Stimulated activated effector memory CD8-positive, alpha-beta T cell treated with anti-CD3 and anti-CD28 coated beads, Interleukin-12 subunit alpha, Interleukin-12 subunit beta, amount 100 ng/mL, for 72 hours (primary cell): ENCODE results near the gene TNFSF8.
A peak's percentile ranks its signal among the peaks of the same experiment; 100 is the strongest.

Experiments used
- ATAC-seq: fragments of 150-1000 bp; cut with Tn5 transposase; 2 replicates; pipeline ENCODE4 v1.10.0; 2021
- DNase-seq, 2 donors: peaks; one replicate each; pipeline ENCODE4 v3.0.0; 2021 to 2022; ENCODE audit warnings: low spot score in 2 of 2
- H3K27ac Mint-ChIP-seq: one replicate; pipeline ENCODE4 v1.8.0; 2022; ENCODE audit warnings: mild to moderate bottlenecking, mixed read lengths
- H3K36me3 Mint-ChIP-seq: one replicate; pipeline ENCODE4 v1.8.0; 2022; ENCODE audit warnings: mild to moderate bottlenecking, mixed read lengths
- H3K4me1 Mint-ChIP-seq: one replicate; pipeline ENCODE4 v1.8.0; 2022; ENCODE audit warnings: mixed read lengths
- H3K4me3 Mint-ChIP-seq: one replicate; pipeline ENCODE4 v1.8.0; 2022; ENCODE audit warnings: mild to moderate bottlenecking, mixed read lengths
- H3K9me3 Mint-ChIP-seq: one replicate; pipeline ENCODE4 v1.8.0; 2022; ENCODE audit warnings: mixed read lengths

Gene TNFSF8

GRCh38 chr9:114930056-114930812 is at the start of gene TNFSF8:
TNFSF8 (minus strand) TSS chr9:114930591; CDS start chr9:114930303, 288 bp downstream.
- Mint-ChIP-seq H3K4me1 (peaks cover 30% of the 10 kb centered on the region), H3K9me3 (no peaks in the 10 kb centered on the region), H3K36me3 (peaks cover 10% of the 10 kb centered on the region), H3K27ac (peak within 1 kb of the TSS; percentile 88), H3K4me3 (peak within 1 kb of the TSS; percentile 72)
- DNase-seq (peak; percentile 31 to 79), ATAC-seq (peak; percentile 91)

- Mint-ChIP-seq H3K36me3 (no peaks in the 10 kb centered on the region), H3K27ac (no peak overlapping the region), H3K9me3 (no peaks in the 10 kb centered on the region), H3K4me1 (peaks cover 15% of the 10 kb centered on the region), H3K4me3 (no peak overlapping the region)
- DNase-seq, result no peak
- no peak for ATAC-seq
Measured at GRCh38 chr9:114973216-114973615, 42.8 kb upstream of the TNFSF8 start.

DNA sequence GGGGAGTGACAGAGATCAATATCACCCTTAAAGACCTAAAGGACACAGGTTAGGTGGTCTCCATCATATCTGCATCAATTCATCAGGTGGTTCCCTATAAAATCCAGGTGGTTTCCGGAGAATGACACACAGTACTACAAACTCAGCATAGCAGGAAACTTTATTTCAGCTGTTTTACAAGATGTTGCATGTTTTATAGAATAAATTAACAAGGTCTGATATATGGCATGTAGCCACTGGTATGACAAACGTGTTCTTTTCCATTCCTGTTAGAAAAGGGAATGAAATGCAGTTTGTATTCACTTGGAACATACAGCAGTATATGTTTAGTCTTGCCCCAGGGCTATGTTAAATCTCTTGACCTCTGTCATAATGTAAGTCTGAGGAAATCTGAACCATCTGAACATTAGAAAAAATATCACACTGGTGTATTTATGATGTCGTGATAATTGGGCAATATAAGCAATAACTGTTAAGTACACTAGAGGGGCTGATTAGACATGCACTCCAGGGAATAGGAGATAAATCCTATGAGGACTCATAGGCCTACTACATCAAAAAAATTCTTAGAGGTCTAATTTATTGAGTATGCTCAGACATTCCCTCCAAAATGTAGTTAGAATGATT is 42.2 kb upstream of the TNFSF8 start:
- no peak for DNase-seq
- no peak for ATAC-seq
- Mint-ChIP-seq H3K4me3 (no peak overlapping the region), H3K36me3 (no peaks in the 10 kb centered on the region), H3K4me1 (peaks cover 17% of the 10 kb centered on the region), H3K27ac (no peak overlapping the region), H3K9me3 (no peaks in the 10 kb centered on the region)

DNA sequence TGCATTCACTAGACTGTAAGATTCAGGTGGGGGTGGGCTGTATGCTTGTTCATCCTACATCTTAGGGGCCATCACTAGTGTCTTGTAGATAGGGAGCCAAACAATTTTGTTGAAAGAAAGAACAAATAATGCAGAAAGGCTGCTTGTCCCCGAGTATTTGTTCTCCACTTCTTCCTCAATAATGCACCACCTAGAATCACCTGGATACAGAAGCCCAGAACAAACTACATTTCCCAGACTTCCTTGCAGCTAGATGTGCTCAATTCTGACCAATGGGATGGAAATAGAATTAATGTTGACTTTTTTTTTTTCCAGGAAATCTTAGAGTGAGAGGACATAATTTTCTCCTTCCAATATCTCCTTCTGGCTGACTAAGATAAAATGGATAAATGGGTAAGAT is 38.9 kb upstream of the TNFSF8 start:
- no peak for DNase-seq
- H3K9me3 Mint-ChIP-seq, result no peaks in the 10 kb centered on the region
- ATAC-seq, result no peak
- no peak overlapping the region for H3K27ac Mint-ChIP-seq
- peaks cover 17% of the 10 kb centered on the region for H3K4me1 Mint-ChIP-seq
- H3K4me3 Mint-ChIP-seq, result no peak overlapping the region
- H3K36me3 Mint-ChIP-seq, result no peaks in the 10 kb centered on the region

DNA sequence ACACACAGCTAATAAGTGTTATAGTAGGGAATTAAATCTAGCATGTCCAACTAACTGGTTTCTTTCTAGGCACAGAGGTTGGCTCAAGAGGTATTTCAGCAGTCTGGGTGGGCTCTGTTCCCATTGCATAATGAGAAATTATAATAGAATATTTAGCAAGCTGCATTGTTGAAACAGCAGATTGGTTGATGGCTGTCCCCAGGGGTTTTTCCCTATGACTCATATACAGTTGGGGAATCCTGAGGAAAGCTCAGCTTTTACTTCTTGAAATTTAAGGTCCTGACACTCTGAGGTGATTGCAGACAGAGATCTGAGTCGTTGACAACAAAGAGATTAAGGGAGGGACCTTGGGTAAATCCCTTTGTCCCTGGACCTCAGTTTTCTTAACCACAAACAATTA is 38.3 kb upstream of the TNFSF8 start:
- Mint-ChIP-seq H3K9me3 (no peaks in the 10 kb centered on the region), H3K4me3 (no peak overlapping the region), H3K36me3 (no peaks in the 10 kb centered on the region), H3K27ac (no peak overlapping the region), H3K4me1 (peaks cover 17% of the 10 kb centered on the region)
- DNase-seq, result no peak
- no peak for ATAC-seq

- Mint-ChIP-seq H3K4me3 (no peak overlapping the region), H3K36me3 (no peaks in the 10 kb centered on the region), H3K9me3 (peaks cover 14% of the 10 kb centered on the region), H3K4me1 (peaks cover 17% of the 10 kb centered on the region), H3K27ac (no peak overlapping the region)
- no peak for DNase-seq
- ATAC-seq, result no peak
Measured at GRCh38 chr9:114965564-114965963, 35.2 kb upstream of the TNFSF8 start.

DNA sequence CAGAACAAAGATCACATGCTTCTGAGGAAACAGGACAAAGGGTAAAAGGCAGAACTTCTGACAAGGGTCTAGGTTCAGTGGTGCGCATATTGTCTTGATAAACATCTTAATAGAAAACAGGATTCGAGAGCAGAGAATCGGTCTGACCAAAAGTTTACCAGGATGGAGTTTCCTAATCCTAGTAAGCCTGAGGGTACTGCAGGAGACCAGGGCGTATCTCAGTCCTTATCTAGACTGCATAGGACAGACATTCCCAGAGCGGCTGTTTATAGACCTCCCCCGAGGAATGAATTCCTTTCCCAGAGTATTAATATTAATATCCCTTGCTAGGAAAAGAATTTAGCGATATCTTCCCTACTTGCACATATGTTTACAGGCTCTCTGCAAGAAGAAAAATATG is 32.4 kb upstream of the TNFSF8 start:
- Mint-ChIP-seq H3K4me3 (no peak overlapping the region), H3K4me1 (peaks cover 21% of the 10 kb centered on the region), H3K27ac (no peak overlapping the region), H3K36me3 (peaks cover 5% of the 10 kb centered on the region), H3K9me3 (peaks cover 24% of the 10 kb centered on the region)
- no peak for ATAC-seq
- DNase-seq, result no peak

GRCh38 chr9:114960276-114960675 is 29.9 kb upstream of the TNFSF8 start:
- Mint-ChIP-seq H3K9me3 (peaks cover 24% of the 10 kb centered on the region), H3K36me3 (peaks cover 5% of the 10 kb centered on the region), H3K4me3 (no peak overlapping the region), H3K27ac (no peak overlapping the region), H3K4me1 (peaks cover 37% of the 10 kb centered on the region)
- no peak for DNase-seq
- no peak for ATAC-seq

- H3K27ac Mint-ChIP-seq, result peak overlapping the region; percentile 58
- H3K4me3 Mint-ChIP-seq, result peak overlapping the region; percentile 60
- no peak for DNase-seq
Measured at GRCh38 chr9:114958844-114959235, 28.4 kb upstream of the TNFSF8 start.

DNA sequence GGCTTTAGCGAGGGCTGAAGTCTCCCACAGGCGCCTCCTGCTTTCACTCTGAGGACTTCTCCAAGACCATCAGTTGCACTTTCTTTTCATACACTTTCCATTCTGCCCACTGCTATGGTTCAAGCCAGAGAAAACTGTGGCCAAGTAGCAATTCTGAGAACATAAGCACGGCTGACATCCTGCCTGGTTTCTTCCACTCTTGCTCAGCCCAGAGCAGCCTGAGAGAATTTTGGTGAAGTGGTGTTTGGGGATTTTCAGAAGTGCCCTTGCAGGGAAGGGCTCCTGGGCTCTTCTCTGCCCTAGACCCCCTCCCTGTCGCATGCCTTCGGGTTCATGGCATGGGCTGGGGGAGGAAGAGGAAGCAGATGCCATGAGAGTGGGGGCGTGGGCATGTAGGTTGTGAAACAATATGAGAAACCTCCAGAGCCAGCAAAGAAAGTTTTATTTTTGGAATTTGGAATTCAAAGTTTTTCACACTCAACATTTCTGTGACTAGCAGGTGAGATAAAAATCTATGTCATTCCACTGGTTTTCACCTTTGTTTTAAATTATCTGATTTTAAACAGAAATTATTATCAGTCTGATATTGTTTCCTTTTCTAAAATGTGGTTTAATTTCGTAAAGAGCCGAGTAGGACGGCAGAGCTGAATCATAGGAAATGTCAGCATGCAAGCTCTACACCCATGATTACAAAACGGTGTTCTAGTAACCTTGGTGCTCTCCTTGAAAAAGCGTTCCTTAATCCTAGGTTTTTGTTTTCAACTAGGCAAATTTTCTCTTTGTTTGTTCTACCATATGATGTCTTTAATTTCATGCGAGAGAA is 27.8 kb upstream of the TNFSF8 start:
- Mint-ChIP-seq H3K36me3 (peaks cover 5% of the 10 kb centered on the region), H3K4me1 (peaks cover 44% of the 10 kb centered on the region)
- peak in 1 of 2 donors; percentile 66 for DNase-seq

More at GRCh38 chr9:114958844-114959235, 28.4 kb upstream of the TNFSF8 start:
- Mint-ChIP-seq H3K9me3 (peaks cover 24% of the 10 kb centered on the region), H3K36me3 (peaks cover 5% of the 10 kb centered on the region), H3K4me1 (peaks cover 42% of the 10 kb centered on the region)
- no peak for ATAC-seq

GRCh38 chr9:114957558-114957957 is 27.2 kb upstream of the TNFSF8 start:
- peaks cover 5% of the 10 kb centered on the region for H3K36me3 Mint-ChIP-seq
- peak overlapping the region; percentile 60 for H3K4me3 Mint-ChIP-seq
- DNase-seq (no peak), ATAC-seq (peak; percentile 84)
- H3K27ac Mint-ChIP-seq, result peak overlapping the region; percentile 58
- H3K4me1 Mint-ChIP-seq, result peaks cover 44% of the 10 kb centered on the region
- H3K9me3 Mint-ChIP-seq, result peaks cover 22% of the 10 kb centered on the region

More for the DNA sequence above, 27.8 kb upstream of the TNFSF8 start:
- H3K9me3 Mint-ChIP-seq, result peaks cover 24% of the 10 kb centered on the region
- H3K27ac Mint-ChIP-seq, result peak overlapping the region; percentile 58
- H3K4me3 Mint-ChIP-seq, result peak overlapping the region; percentile 60
- peak; percentile 92 for ATAC-seq

- Mint-ChIP-seq H3K4me3 (no peak overlapping the region), H3K4me1 (peaks cover 44% of the 10 kb centered on the region), H3K36me3 (peaks cover 5% of the 10 kb centered on the region), H3K9me3 (peaks cover 10% of the 10 kb centered on the region), H3K27ac (no peak overlapping the region)
- ATAC-seq (no peak), DNase-seq (no peak)
Measured at GRCh38 chr9:114954956-114955582, 24.7 kb upstream of the TNFSF8 start.

DNA sequence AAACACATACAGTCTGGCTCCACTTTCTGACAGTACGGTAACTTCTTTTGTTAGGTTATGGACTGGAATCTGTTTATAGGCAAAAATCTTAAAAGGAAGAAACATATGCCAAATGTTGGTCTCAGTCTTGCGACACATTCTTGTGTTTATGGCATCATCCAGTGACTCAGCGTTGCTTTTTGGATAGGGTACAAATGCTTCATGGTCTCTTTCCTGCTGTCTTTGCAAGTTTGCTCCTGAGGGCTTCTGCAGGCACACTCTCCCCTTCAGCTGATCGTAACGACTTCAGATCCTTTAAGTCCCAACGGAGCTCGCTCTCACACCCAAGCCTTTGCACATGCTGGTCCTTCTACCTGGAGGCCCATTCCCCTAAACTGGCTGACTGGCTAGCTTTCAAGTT is 23.6 kb upstream of the TNFSF8 start:
- H3K36me3 Mint-ChIP-seq, result peaks cover 1% of the 10 kb centered on the region
- ATAC-seq, result peak; percentile 45

GRCh38 chr9:114953046-114953445 is 22.7 kb upstream of the TNFSF8 start:
- Mint-ChIP-seq H3K36me3 (no peaks in the 10 kb centered on the region), H3K27ac (no peak overlapping the region), H3K4me3 (no peak overlapping the region), H3K9me3 (no peaks in the 10 kb centered on the region), H3K4me1 (peaks cover 26% of the 10 kb centered on the region)
- DNase-seq, result no peak
- no peak for ATAC-seq

More for the DNA sequence above, 23.6 kb upstream of the TNFSF8 start:
- no peak overlapping the region for H3K4me3 Mint-ChIP-seq
- peaks cover 1% of the 10 kb centered on the region for H3K9me3 Mint-ChIP-seq
- no peak for DNase-seq
- no peak overlapping the region for H3K27ac Mint-ChIP-seq
- H3K4me1 Mint-ChIP-seq, result peaks cover 35% of the 10 kb centered on the region

DNA sequence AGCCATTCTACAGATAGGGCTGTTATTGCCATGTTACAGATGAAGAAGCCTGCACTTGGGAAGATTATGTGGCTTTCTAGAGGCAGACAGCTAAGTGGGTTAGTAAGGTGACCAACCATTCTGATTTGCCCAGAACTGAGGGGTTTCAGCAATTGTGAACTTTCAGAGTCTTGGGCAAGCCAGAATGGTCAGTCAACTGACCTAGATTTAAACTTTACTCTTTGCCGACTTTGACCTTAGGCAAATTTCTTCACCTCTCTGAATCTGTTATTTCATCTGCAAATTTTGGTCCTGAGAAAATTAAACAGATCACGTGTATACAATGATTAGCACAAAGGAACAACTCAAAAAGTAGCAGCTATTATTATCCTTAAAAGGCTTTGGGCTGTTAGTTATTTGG is 20.4 kb upstream of the TNFSF8 start:
- Mint-ChIP-seq H3K36me3 (no peaks in the 10 kb centered on the region), H3K9me3 (no peaks in the 10 kb centered on the region), H3K4me1 (peaks cover 15% of the 10 kb centered on the region), H3K27ac (no peak overlapping the region), H3K4me3 (no peak overlapping the region)
- DNase-seq (no peak), ATAC-seq (no peak)
